Measurements from ENCODE around the gene GARIN5A.

Gene GARIN5A

DNA sequence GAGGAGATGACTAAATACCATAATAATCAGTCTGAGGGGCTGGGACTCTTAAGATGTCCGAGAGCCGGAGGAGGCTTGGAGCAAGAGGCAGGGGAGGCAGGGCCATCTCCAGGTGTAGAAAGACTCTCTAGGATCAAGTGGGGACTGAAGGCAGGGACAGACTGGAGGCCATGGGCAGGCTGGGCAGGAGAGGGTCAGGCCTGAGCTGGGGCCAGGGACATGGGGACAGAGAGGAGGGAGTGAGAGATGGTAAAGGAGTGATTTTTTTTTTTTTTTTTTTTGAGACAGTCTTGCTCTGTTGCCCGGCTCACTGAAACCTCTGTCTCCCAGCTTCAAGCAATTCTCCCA is 32.2 kb upstream of the GARIN5A start:
- DNase-seq (ENCODE audit: low read depth in 1 of 2, low spot score in 1 of 2): no peak

DNA sequence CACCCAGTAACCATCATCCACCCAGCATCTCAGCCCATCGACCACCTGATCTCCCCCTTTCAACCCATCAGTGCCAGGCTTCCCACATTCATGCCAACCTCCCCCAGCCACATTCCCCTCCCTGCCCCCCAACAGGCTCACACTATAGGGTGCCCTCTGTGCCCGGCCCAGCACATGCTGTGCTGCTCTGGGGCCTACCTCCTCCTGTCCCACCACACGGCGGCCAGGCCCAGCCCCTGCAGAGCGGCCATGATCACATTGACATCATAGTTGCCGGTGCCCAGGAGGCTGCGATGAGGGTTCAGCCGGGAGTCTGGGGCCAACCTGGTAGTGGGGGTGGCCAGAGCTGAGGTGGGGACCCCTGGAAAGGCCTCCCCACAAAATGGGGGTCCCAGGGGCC is 30.7 kb upstream of the GARIN5A start:
- no peak for DNase-seq (ENCODE audit: low read depth in 1 of 2, low spot score in 1 of 2)

DNA sequence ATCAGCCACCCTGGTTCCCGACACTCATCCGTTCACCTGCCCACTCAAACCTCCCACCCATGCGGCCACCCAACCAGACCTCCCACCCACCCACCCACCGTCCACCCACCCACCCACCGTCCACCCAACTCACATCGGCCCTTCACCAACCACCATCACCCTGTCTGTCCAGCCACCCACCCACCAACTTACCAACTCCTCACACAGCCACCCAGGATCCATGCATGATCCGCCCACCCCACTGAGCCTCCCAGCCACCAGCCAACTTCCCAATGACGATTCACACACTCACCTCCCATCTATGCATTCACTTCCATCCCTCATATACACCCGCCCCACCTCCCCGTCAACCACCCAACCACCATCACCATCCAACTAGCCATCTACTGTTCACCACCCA is 30.1 kb upstream of the GARIN5A start:
- DNase-seq (ENCODE audit: low read depth in 1 of 2, low spot score in 1 of 2): no peak

DNA sequence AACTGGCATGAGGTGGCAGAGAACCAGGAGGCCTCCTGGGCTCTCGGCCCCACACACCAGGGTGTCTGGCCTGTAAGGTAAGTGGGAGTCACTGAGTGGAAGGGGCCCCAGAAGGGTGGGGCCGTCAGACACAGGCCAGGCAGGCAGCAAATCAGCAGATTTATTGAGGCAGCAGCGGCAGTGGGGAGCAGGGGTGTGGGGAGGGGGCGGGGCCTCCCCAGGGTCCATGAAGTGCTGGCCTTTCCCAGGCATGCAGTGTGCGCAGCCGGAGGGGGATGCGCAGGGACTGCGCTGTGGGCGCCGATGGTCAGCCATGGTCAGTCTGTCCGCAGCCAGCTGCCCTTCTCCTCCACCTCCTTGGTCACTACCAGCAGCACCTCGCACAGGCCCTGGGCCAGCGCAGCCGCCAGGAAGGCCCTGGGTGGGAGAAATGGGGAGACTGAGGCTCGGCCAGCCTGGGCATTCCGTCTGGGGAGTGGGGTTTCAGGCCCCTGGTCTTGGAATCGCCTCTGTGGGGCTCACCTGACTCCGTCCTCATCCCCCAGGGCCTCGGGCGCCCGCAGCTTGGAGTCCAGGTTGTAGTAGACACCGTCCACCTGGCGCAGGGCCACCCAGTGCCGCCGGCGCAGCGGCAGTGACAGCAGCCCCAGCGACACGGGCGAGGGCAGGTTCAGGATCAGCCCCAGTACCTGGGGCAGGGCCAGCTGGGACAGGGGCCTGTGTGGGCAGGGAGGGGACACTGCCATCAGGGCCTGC is 29.4 kb upstream of the GARIN5A start:
- no peak for DNase-seq (ENCODE audit: low read depth in 1 of 2, low spot score in 1 of 2)

DNA sequence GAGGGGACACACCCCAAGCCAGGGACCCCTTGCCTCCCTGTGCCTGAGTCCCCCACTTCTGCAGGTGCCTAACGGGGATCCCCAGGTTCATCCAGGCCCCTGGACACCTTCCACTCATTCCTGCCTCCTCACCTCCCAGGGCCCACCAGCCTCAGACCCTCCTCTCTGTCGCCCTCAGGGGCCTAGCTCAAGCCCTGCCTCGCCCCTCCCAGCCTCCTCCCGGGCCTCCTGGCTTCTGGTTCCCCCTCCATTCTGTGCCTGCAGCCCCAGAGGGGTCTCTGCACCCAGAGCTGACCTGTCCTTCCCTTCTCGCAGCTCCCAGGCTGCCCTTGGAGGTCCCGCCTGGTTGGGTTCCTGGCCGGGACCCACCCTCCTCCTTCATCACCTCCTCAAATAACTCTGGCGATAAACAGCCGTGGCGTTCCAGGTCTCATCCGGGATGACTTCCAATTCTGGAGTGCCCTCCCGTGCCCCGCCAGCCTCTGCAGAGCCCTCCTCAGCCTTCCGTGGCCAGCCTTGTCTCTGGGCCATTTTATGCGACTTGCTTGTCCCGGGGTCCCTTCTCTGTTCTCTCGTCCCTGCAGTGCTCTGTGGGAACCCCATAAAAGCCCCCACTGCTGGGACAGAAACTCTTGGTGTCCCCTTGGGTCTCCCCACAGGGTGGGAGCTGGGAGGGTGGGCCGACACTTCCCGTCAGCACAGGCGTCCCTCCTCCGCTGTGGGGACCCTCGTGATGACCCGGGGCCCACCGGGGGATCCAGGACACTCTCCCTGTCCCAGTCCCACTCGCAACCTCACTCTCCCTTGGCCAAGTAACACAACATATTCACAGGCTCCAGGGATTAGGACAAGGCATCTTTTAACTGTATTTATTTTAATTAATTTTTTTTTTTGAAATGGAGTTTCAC is 25.2 kb upstream of the GARIN5A start:
- DNase-seq (ENCODE audit: low read depth in 1 of 2, low spot score in 1 of 2): no peak

DNA sequence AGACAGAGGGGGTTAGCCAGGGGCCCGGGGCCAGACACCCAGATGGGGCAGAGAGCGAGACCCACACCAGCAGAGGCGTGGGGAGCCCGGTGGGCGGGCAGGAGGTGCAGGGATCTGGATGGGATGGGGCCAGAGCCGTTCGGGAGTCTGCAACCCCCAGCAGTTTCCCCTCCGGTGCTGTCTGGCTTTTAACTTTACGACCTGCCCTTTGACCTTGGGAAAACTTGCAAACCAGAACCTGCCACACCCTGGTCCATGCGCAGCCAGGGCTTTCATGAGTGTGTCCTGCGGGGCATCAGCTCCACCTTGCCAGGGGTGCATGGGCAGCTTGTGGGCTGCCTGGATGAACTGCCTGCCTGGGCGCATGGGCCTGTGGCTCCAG is 24.5 kb upstream of the GARIN5A start:
- no peak for DNase-seq (ENCODE audit: low read depth in 1 of 2, low spot score in 1 of 2)

DNA sequence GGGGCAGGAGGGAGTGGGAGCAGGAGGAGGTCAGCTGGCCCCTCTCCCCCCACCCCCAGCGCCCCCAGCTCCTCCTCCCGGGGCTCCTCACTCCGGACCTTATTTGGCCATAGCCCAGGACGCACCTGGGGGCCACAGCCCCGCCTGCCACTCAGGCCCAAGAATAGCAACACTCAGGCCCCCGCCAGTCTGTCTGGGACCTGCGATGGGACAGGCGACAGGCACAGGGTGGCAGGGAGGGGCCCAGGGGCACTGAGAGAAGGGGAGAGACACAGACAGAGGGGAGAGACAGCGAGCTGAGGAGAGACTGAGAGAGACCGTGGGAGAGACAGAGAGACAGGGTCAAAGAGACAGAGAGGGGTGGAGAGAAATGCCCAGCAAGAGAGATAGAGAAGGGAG is 24.1 kb upstream of the GARIN5A start:
- DNase-seq (ENCODE audit: low read depth in 1 of 2, low spot score in 1 of 2): no peak

DNA sequence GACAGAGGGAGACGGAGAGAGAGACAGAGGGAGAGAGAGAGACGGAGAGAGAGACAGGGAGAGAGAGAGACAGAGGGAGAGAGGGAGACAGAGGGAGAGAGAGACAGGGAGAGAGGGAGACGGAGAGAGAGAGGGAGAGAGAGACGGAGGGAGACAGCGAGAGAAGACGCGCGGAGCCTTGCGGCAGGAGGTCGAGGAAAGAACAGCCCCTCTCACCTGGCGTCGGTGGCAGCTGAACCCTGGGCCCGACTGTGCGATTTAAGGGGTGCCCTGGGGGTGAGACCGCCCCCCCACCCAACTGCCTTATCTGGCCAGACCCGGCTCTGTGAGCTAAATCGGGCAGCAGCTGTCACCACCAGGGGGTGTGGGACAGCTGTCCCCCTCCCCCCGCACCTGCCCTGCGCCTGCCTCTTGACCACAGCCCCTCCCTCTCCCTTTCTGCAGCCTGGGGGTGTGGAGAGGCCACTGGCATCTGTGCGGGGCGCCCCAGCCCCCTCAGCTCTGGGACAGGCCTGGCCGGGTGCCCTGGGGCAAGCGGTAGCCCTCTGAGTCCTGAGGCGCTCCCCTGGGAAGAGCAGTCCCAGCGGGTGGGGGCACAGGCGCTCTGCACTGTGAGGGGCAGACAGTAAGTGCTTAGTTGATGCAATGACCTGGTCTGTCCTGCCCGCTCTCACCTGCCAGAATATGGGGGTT is 23.6 kb upstream of the GARIN5A start:
- DNase-seq (ENCODE audit: low read depth in 1 of 2, low spot score in 1 of 2): no peak

DNA sequence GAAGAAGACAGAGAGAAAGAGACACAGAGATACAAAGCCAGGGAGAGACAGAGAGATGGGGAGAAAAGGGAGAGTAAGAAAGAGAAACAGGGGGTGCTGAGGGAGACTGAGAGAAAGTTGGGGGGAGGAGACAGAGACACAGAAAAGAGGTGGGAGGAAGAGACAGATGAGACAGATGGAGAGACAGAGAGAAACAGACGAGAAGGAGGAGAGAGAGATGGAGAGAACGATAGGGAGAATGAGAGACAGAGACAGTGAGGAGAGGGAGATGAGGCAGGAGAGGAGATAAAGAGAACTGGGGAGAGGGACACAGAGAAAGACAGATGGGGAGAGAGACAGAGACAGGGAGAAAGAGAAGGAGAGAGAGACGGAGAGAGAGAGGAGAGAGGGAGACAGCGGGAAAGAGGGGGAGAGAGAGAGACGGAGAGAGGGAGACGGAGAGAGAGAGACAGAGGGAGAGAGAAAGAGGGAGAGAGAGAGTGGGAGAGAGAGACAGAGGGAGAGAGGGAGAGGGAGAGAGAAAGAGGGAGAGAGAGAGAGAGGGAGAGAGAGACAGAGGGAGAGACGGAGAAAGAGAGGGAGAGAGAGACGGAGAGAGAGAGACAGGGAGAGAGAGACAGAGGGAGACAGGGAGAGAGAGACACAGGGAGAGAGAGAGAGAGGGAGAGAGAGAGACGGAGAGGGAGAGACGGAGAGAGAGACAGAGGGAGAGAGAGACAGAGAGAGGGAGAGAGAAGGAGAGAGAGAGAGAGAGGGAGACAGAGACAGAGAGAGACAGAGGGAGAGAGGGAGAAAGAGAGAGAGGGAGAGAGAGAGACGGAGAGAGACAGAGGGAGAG is 21.8 kb upstream of the GARIN5A start:
- DNase-seq (ENCODE audit: low read depth in 1 of 2, low spot score in 1 of 2): no peak

DNA sequence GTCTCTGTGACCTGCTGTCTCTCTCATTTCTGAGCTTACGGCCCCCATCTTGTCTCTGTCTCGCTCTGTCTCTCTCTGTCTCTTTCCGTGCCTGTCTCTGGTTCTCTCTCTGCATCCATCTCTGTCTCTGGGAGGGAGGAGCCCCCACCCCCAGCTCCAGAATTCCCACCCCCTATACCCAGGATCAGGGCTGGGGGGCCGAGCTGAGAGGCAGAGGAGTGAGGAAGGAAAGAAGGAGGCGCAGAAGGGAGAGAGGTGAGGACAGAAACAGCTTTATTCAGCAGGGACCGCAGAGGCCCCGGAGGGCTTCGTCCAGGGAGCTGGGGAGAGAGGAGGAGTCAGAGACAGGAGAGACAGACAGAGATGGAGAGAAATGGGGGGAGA is 20.4 kb upstream of the GARIN5A start:
- DNase-seq (ENCODE audit: low read depth in 1 of 2, low spot score in 1 of 2): no peak

DNA sequence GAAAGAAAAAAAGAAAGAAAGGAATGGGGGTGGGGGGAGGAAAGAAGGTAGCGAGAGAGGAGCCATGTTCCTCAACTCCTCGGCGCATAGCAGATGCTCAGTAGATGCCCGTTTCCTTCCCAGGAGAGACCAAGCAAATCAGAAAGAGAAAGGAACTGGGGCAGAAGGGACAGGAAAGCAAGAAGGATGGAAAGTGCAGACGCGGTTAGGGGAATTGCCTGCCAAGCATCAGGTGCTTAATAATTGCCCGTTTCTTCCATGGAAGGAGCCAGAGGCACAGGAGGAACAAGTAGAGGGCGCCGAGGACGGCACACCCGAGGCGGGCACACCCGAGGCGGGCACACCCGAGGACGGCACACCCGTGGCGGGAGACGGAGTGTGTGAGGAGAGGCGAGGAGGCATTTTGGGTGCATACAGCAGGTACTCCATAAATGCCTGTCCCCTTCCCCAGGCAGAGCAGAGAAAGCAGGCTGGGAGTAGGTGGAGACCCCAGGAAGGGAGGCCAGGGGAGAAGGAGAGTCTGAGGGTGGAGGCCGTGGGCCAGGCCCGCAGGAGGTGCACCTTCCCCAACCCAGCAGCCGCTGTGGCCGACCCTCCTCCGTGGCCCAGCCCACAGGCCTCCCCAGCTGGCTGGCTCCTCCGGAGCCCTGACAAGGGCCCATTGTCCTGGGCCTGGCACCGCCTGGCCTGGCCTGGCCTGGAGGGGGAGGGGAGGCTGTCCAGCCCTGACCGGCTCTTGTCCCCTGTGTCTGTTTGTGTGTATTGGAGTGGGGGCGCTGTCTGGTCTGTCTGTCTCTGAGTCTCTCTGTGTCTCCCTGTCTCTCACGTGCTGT is 19.8 kb upstream of the GARIN5A start:
- no peak for DNase-seq (ENCODE audit: low read depth in 1 of 2, low spot score in 1 of 2)

DNA sequence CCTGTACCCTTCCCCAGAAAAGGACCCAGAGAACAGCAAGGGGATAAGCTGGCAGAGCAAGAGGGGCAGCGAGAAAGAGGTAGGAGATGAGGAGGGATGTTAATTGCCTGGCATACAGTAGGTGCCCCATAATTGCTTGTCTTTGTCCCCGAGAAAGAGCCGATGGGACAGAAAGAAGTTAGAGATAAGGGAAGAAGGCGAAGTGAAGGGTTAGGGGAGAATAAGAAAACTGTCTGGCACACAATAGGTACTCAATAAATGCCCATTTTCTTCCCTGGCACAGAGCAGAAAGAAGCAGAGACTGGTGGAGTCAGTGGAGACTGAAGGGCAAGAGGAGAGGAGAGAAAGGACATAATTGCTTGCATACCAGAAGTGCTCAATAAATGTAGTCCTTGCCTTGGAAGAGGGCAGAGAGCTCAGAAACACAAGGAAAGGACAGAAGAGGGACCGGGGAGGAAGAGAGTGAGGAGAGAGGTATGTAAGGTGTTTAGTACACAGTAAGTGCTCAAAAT is 18.4 kb upstream of the GARIN5A start:
- DNase-seq (ENCODE audit: low read depth in 1 of 2, low spot score in 1 of 2): no peak

DNA sequence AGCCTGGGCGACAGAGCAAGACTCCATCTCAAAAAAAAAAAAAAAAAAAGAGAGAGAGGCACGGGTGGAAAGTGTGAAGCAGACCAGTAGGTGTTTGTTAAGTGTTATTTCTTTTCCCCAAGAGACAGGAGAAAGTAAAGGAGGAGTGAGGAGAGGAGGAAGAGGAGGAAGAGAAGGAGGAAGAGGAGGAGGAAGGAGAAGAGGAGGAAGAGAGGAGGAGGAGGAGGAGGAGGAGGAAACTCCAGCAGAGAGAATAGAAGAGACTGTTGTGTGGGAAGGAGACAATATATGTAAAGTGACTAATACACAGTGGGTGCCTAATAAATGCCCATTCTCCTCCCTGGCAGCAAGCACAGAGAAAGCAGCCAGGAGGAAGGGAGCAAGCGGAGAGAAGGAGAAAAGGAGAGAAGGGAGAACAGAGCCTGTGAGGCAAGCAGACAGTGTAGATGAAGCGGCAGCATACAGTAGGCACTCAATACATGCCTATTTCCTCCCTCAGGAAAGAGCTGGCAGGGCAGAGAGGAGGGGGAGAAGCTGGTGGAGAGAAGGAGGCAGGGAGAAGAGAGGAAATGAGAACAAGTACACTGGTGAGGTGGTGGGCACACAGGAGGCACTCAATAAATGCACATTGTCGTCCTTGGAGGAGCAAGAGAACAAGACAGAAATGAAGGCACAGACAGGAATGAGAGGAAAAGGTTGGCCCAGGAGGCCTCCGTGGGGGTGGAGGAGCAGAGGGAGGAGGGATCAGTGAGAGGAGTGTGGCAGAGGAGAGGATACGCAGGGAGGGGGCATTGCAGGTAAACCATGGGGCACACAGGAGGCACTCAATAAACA is 17.8 kb upstream of the GARIN5A start:
- DNase-seq (ENCODE audit: low read depth in 1 of 2, low spot score in 1 of 2): no peak

DNA sequence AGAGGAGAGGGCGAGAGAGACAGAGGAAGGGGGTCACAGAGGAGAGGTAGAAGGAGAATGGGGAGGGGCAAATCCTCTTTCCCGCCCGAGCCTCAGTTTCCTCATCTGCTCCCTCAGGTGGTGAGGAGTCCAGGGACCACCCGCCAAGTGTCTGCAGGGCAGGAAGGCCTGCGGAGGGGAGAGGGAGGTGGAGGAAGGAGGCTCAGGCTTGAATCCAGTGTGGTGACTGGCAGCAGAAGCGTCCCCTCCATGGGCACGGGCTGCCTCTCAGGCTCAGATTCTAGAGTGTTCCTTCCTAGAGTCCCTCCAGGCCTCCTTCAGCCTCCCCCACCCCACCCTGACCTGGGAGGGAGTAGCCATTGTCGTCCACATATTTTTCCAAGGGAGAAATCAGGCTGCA is 16.5 kb upstream of the GARIN5A start:
- DNase-seq (ENCODE audit: low read depth in 1 of 2, low spot score in 1 of 2): no peak

DNA sequence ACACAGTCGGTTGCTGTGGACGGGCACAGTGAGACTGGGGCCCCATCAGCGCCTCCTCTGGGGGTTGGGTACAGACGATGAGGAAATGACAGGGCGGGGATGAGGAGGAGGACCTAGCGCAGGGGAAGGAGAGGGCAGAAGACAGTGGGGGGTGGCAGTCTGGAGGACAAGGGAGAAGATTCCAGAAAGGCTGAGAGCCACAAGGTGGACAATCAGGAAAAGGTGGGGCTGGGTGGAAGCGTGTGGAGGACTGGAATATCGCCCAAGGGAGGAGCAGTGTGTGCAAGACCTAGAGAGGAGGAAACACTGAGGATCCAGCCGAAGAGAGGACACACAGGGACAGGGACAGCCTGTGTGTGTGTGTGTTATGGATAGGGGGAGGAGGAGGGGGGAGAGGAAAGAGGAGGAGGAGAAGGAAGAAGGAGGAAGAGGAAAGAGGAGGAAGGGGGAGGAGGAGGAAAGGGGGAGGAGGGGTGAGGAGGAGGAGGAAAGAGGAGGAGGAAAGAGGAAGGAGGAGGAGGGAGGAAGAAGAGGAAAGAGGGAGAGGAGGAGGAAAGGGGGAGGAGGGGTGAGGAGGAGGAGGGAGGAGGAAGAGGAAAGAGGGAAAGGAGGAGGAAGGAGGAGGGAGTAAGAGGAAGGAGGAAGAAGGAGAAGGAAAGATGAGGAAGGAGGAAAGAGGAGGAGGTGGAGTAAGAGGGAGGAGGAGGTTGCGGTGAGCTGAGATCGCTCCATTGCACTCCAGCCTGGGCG is 15.8 kb upstream of the GARIN5A start:
- DNase-seq (ENCODE audit: low read depth in 1 of 2, low spot score in 1 of 2): no peak

DNA sequence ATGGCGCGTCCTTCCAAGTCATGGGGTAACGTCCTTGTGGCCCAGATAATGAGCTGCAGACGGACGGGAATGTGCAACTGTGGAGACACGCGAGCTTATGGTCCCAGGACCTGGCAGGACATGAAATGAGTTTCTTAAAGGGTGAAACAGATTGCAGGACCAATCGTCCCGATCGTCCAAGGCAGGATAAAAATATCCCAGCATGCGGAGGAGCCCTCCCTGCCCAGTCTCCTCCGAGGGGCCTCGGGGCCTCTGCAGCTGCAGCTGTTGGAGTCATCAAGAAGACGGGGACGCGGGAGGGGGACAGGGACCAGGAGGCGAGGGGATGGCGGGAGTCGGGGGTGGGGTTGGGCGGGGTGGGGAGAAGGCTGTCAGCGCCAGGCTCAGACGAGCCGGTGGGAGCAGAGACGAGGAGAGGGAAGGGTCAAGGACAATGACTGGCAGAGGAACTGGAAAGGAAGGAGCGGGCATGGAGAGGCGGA is 14.4 kb upstream of the GARIN5A start:
- no peak for DNase-seq (ENCODE audit: low read depth in 1 of 2, low spot score in 1 of 2)

DNA sequence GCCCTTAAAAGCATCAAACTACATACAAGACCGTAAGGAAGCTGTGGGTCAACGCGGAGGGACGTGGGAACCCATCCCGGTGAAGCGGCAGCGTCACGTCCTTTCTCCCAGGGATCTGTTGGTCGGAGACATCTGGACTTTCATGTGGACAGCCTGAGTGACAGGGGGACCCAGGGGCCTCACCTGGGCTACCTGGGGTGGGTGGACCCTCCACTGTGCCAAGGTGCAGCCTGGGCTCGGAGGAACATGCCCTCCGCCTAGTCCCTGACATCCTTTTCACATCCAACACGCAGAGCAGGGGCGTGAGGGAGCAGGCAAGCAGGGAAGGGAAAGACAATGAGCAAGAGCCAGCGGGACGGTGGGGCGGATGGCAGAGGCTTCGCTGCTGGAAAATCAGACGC is 13.8 kb upstream of the GARIN5A start:
- no peak for DNase-seq (ENCODE audit: low read depth in 1 of 2, low spot score in 1 of 2)

DNA sequence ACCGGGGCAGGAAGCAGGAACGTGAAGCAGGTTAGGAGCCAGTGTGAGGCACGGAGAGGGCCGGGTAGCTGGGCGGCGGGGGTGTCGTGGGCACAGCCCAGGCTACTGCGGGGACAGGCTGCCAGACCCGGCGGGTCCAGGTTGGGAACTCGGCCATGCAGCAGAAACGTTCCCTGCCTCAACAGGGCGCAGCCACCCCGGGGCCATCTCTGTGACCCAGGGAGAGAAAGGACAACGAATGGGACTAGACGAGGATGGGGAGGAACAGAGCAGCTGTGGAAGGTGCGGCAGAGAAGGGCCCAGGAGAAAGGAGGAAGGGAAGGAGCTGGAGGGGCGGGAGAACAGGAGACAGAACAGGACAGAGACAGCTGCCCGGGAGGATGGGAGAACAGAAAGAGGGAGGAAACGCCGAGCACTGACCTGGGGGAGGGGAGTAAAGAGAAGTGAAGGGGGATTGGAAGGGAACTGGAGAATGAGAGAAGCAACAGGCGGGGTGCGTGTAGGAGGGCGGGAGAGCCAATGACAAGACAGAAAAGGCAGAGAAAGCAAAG is 12.9 kb upstream of the GARIN5A start:
- no peak for DNase-seq (ENCODE audit: low read depth in 1 of 2, low spot score in 1 of 2)

All from activated T-helper 1 cell treated with anti-CD3 and anti-CD28 coated beads, Interleukin-2, amount 50 U/mL, for 16 hours (primary cell).